HepG2 (cell line): ENCODE results near the gene ENG. TPM values are rescaled to one million over a fixed set of nuclear protein-coding genes. Genes with fewer than 3 reads are reported as not detected.

Source experiments
- DZIP1 ChIP-seq: sonication (generic); formaldehyde crosslinking; IDR thresholded peaks from 2 replicates; pipeline ENCODE4 v1.5.0; 2020; ENCODE audit warnings: mild to moderate bottlenecking, missing genetic modification reagents
- E2F5 ChIP-seq: sonication (generic); formaldehyde crosslinking; conservative IDR thresholded peaks from 2 replicates; pipeline ENCODE4 v1.4.0; 2020; ENCODE audit warnings: missing genetic modification reagents
- GFI1 ChIP-seq: sonication (generic); formaldehyde crosslinking; IDR thresholded peaks from 2 replicates; pipeline ENCODE4 v1.5.0; 2020; ENCODE audit warnings: missing genetic modification reagents, mild to moderate bottlenecking, borderline replicate concordance
- HIC2 ChIP-seq: sonication (generic); formaldehyde crosslinking; IDR thresholded peaks from 2 replicates; pipeline ENCODE4 v1.9.0; 2022; ENCODE audit warnings: low read depth, missing genetic modification reagents
- LRRFIP1 ChIP-seq: sonication (generic); formaldehyde crosslinking; conservative IDR thresholded peaks from 2 replicates; pipeline ENCODE4 v1.4.0; 2020; ENCODE audit warnings: missing genetic modification reagents
- SCMH1 ChIP-seq: sonication (generic); formaldehyde crosslinking; IDR thresholded peaks from 2 replicates; pipeline ENCODE4 v1.9.0; 2021; ENCODE audit warnings: missing genetic modification reagents, mild to moderate bottlenecking, borderline replicate concordance
- SMAD3 ChIP-seq: sonication (generic); formaldehyde crosslinking; IDR thresholded peaks from 2 replicates; pipeline ENCODE4 v1.4.0; 2020; ENCODE audit warnings: missing genetic modification reagents
- TBP ChIP-seq: sonication (generic); formaldehyde crosslinking; IDR thresholded peaks from 2 replicates; pipeline ENCODE4 v1.5.0; 2020; ENCODE audit warnings: missing genetic modification reagents
- TCF12 ChIP-seq, 2 experiments: fragments of 450-650 bp in 1 of 2; sonication (generic) in 1 of 2; formaldehyde crosslinking in 1 of 2; IDR thresholded peaks; 2 replicates each; pipeline versions ENCODE4 v1.6.1 to v1.8.0; 2017 to 2022; ENCODE audit warnings: antibody characterized with exemption in 1 of 2, mild to moderate bottlenecking in 1 of 2, missing genetic modification reagents in 1 of 2, moderate library complexity in 1 of 2
- TFDP2 ChIP-seq: sonication (generic); formaldehyde crosslinking; IDR thresholded peaks from 2 replicates; pipeline ENCODE4 v1.4.0; 2020; ENCODE audit warnings: missing genetic modification reagents
- TSC22D2 ChIP-seq: sonication (generic); formaldehyde crosslinking; IDR thresholded peaks from 2 replicates; pipeline ENCODE4 v1.5.1; 2020; ENCODE audit warnings: missing genetic modification reagents, mild to moderate bottlenecking, borderline replicate concordance
- ZNF547 ChIP-seq: sonication (generic); formaldehyde crosslinking; IDR thresholded peaks from 2 replicates; pipeline ENCODE4 v1.5.1; 2020; ENCODE audit warnings: mild to moderate bottlenecking, missing genetic modification reagents
- ZNF775 ChIP-seq: sonication (generic); formaldehyde crosslinking; IDR thresholded peaks from 2 replicates; pipeline ENCODE4 v1.4.0; 2020; ENCODE audit warnings: missing genetic modification reagents, mild to moderate bottlenecking, moderate library complexity, borderline replicate concordance
- ZNF841 ChIP-seq: sonication (generic); formaldehyde crosslinking; IDR thresholded peaks from 2 replicates; pipeline ENCODE4 v1.8.1; 2023; ENCODE audit warnings: missing genetic modification reagents, borderline replicate concordance
- ZUFSP ChIP-seq: sonication (generic); formaldehyde crosslinking; IDR thresholded peaks from 2 replicates; pipeline ENCODE4 v1.9.0; 2021; ENCODE audit warnings: missing genetic modification reagents, mild to moderate bottlenecking, borderline replicate concordance
- polyA plus RNA-seq, 8 experiments: library from polyadenylated mRNA; depleted of rRNA in 3 of 8; stranded (reverse) in 7 of 8; unstranded in 1 of 8; fragments of >200 nt; fragmentation: Illumina TruSeq in 4 of 8; extraction: Trizol in 4 of 8; gene quantifications; 2 replicates each; pipeline versions ENCODE4 v1.2.1 to v1.2.3, GENCODE V29; 2011 to 2016; ENCODE audit warnings: low read depth in 4 of 8, missing spikeins in 1 of 8, mixed read lengths in 1 of 8; ENCODE audit not compliant: insufficient read depth in 1 of 8
- total RNA-seq, 5 experiments: library from RNA; depleted of rRNA; stranded (reverse); fragments of >200 nt; fragmentation: Illumina TruSeq; extraction: Trizol; gene quantifications; 2 replicates each; pipeline ENCODE4 v1.2.3, GENCODE V29; 2016; ENCODE audit warnings: low read depth in 1 of 5

Gene ENG
- total and polyA plus RNA-seq, 2 of the 13 experiments (the other 11 are each of a cell fraction or from before 2014, with no cell fraction given), result 0.02 to 1.1 TPM

GRCh38 chr9:127802576-127803443, 51.6 kb downstream of the ENG start, which contains the start of gene FPGS (continued):
- TF ChIP-seq SMAD3 (no peak), ZNF775 (no peak; the same call in 1 of the 2 replicates), E2F5 (no peak; the same call in 1 of the 2 replicates), TSC22D2 (CRISPR knock-in tag) (no peak), ZNF841 (CRISPR knock-in tag) (no peak), GFI1 (CRISPR knock-in tag) (no peak; the same call in 1 of the 2 replicates), TFDP2 (CRISPR knock-in tag) (peak; percentile 62; the same call in 1 of the 2 replicates), ZNF547 (peak; percentile 88; the same call in 1 of the 2 replicates), LRRFIP1 (no peak), DZIP1 (CRISPR knock-in tag) (no peak), TBP (CRISPR knock-in tag) (0 out of 2 replicates have a peak, but pooled peaks have one; percentile 34), SCMH1 (CRISPR knock-in tag) (no peak), TCF12 (IDR thresholded peaks at IDR 0.05) (no peak), TCF12 (CRISPR knock-in tag; IDR thresholded peaks at IDR 0.05) (peak; percentile 76; the same call in 1 of the 2 replicates), HIC2 (CRISPR knock-in tag) (no peak; the same call in 1 of the 2 replicates), ZUFSP (CRISPR knock-in tag) (no peak)
